Endodermal cell (in vitro differentiated cells): ENCODE measurements around the gene ADGRG6. TPM values are rescaled to one million over a fixed set of nuclear protein-coding genes. Genes with fewer than 3 reads are reported as not detected.

Source experiments
- DNase-seq: peaks from one replicate; pipeline ENCODE4 v3.0.0-alpha.2; 2017
- H3K27ac ChIP-seq: 2 replicates; pipeline ENCODE4 v1.5.1; 2013; ENCODE audit warnings: mild to moderate bottlenecking, low read depth, low read length, moderate library complexity
- H3K27me3 ChIP-seq: 2 replicates; pipeline ENCODE4 v1.6.1; 2013; ENCODE audit warnings: mild to moderate bottlenecking, low read length, moderate library complexity; ENCODE audit not compliant: insufficient read depth, control insufficient read depth, poor library complexity, severe bottlenecking
- H3K36me3 ChIP-seq: 2 replicates; pipeline ENCODE4 v1.7.0; 2013; ENCODE audit warnings: mild to moderate bottlenecking, low read length, moderate library complexity; ENCODE audit not compliant: control insufficient read depth, insufficient read depth
- H3K4me1 ChIP-seq: one replicate; pipeline ENCODE4 v1.7.0; 2013; ENCODE audit warnings: low read length; ENCODE audit not compliant: control insufficient read depth, insufficient read depth
- H3K4me3 ChIP-seq: 2 replicates; pipeline ENCODE4 v1.5.1; 2013; ENCODE audit warnings: mild to moderate bottlenecking, low read length, moderate library complexity
- H3K9ac ChIP-seq: 2 replicates; pipeline ENCODE4 v1.6.1; 2013; ENCODE audit warnings: mild to moderate bottlenecking, low read length, moderate library complexity; ENCODE audit not compliant: poor library complexity, severe bottlenecking; ENCODE audit errors: extremely low read depth
- H3K9me3 ChIP-seq: 2 replicates; pipeline ENCODE4 v1.6.1; 2013; ENCODE audit warnings: mild to moderate bottlenecking, low read length, moderate library complexity; ENCODE audit not compliant: control insufficient read depth
- H3K27ac Mint-ChIP-seq: 2 replicates; pipeline ENCODE4 v1.8.0; 2020; ENCODE audit warnings: mixed read lengths
- H3K27me3 Mint-ChIP-seq: 2 replicates; pipeline ENCODE4 v1.8.0; 2021; ENCODE audit warnings: mild to moderate bottlenecking, mixed read lengths; ENCODE audit not compliant: insufficient read depth
- H3K36me3 Mint-ChIP-seq: 2 replicates; pipeline ENCODE4 v1.8.0; 2020; ENCODE audit warnings: low read depth, mixed read lengths
- H3K4me1 Mint-ChIP-seq: 2 replicates; pipeline ENCODE4 v1.8.0; 2020; ENCODE audit warnings: mixed read lengths
- H3K4me3 Mint-ChIP-seq: 2 replicates; pipeline ENCODE4 v1.8.0; 2020; ENCODE audit warnings: mild to moderate bottlenecking, moderate library complexity, mixed read lengths
- H3K9me3 Mint-ChIP-seq: 2 replicates; pipeline ENCODE4 v1.8.0; 2020; ENCODE audit warnings: mild to moderate bottlenecking, mixed read lengths
- CTCF ChIP-seq: fragments of 200-600 bp; sonication (generic); conservative IDR thresholded peaks from 2 replicates; pipeline ENCODE4 v1.5.0; 2021; ENCODE audit warnings: antibody characterized with exemption, mild to moderate bottlenecking
- WGBS, 2 experiments: methylation state at CpG; one replicate each; pipeline versions ENCODE4 v1.1.5 to v1.1.7; 2013; ENCODE audit warnings: missing lambda C conversion rate in 2 of 2, mixed read lengths in 1 of 2; ENCODE audit not compliant: insufficient coverage in 1 of 2, insufficient read length in 1 of 2; 5-methylcytosine and 5-hydroxymethylcytosine counted together
- total RNA-seq, 2 donors: library from RNA; stranded (reverse); fragmentation: NEBNext Ultra II Directional in 1 of 2; extraction: Animal tissue kit (Norgen Biotek cat#: 25700) in 1 of 2; gene quantifications; 2 replicates in 1 of 2; 3 replicates in 1 of 2; pipeline ENCODE4 v1.2.1, GENCODE V29; 2021

Gene ADGRG6
- total RNA-seq, 2 donors from 2014 or later, result 20.4 to 26.8 TPM

DNA sequence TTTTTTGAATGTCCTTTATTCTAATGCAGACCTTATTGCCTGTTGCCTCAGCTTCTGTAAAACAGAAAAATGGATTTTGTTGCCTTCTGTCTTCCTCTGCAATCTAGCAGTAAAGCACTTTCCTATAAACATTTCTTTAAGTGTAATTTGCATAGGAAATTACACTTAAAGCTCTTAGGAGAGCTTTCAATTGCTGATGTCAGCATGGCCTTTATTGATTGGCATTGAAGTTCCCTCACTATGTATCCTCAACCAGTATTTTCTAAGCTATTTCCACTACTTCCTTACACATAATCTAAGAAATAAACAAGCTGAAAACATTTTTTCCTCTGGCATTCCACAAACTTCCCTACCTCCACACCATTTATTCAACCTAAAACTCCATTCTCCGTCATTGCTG is 22.3 kb downstream of the ADGRG6 start:
- no peak for DNase-seq
- Histone ChIP-seq H3K4me1 (no peaks in the 10 kb centered on the region), H3K9me3 (no peaks in the 10 kb centered on the region), H3K27me3 (no peaks in the 10 kb centered on the region), H3K9ac (no peak overlapping the region), H3K36me3 (no peaks in the 10 kb centered on the region), H3K4me3 (no peak overlapping the region), H3K27ac (no peak overlapping the region)
- 96% methylated on average over 1 of the region's 1 CpG; no CpG with 5 or more reads in 1 of the 2 experiments for WGBS, 2 experiments
- Mint-ChIP-seq H3K36me3 (no peaks in the 10 kb centered on the region), H3K4me1 (peaks cover 16% of the 10 kb centered on the region), H3K27ac (no peak overlapping the region), H3K4me3 (no peak overlapping the region), H3K9me3 (no peaks in the 10 kb centered on the region), H3K27me3 (no peaks in the 10 kb centered on the region)
- no peak for TF ChIP-seq CTCF

DNA sequence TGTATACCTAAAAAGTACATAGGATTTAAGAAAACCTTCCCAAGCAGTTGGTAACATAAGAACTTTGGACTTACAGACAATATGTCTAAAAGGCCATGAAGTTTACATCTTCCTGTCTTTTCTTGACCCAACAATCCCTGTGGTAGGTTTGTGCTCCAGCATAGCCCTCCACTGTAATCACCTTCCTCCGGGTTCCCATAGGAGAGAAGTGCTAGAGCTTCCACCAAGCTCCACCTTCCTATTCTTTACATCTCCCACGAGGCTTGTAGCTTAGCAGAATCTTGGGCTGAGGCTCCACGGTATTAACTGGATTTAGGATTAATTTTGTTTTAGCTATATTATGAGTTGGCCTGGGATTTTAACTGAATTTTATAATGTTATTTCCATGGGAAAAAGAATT is 23.3 kb downstream of the ADGRG6 start:
- Mint-ChIP-seq H3K9me3 (no peaks in the 10 kb centered on the region), H3K27me3 (no peaks in the 10 kb centered on the region), H3K4me1 (peaks cover 16% of the 10 kb centered on the region), H3K27ac (no peak overlapping the region), H3K4me3 (no peak overlapping the region), H3K36me3 (no peaks in the 10 kb centered on the region)
- WGBS, 2 experiments, result 85% methylated on average over 3 of the region's 3 CpGs; no CpG with 5 or more reads in 1 of the 2 experiments
- Histone ChIP-seq H3K9me3 (no peaks in the 10 kb centered on the region), H3K36me3 (no peaks in the 10 kb centered on the region), H3K9ac (no peak overlapping the region), H3K4me3 (no peak overlapping the region), H3K4me1 (no peaks in the 10 kb centered on the region), H3K27ac (no peak overlapping the region), H3K27me3 (no peaks in the 10 kb centered on the region)
- no peak for TF ChIP-seq CTCF
- DNase-seq, result no peak

- H3K9ac ChIP-seq, result no peak overlapping the region
- H3K4me3 ChIP-seq, result no peak overlapping the region
- H3K27me3 Mint-ChIP-seq, result no peaks in the 10 kb centered on the region
- H3K4me3 Mint-ChIP-seq, result no peak overlapping the region
- H3K4me1 ChIP-seq, result no peaks in the 10 kb centered on the region
- H3K4me1 Mint-ChIP-seq, result peaks cover 24% of the 10 kb centered on the region
- H3K27me3 ChIP-seq, result no peaks in the 10 kb centered on the region
- H3K36me3 ChIP-seq, result no peaks in the 10 kb centered on the region
- H3K9me3 Mint-ChIP-seq, result no peaks in the 10 kb centered on the region
- TF ChIP-seq CTCF, result no peak
- no peak for DNase-seq
- WGBS, 2 experiments, result 89 to 91% methylated on average over 1 of the region's 1 CpG
- H3K27ac ChIP-seq, result no peak overlapping the region
- no peak overlapping the region for H3K27ac Mint-ChIP-seq
- H3K36me3 Mint-ChIP-seq, result no peaks in the 10 kb centered on the region
- no peaks in the 10 kb centered on the region for H3K9me3 ChIP-seq
Measured at GRCh38 chr6:142326540-142326939, 24.7 kb downstream of the ADGRG6 start.
